ENCODE data around the gene KRTAP8-1. TPM values are rescaled to one million over a fixed set of nuclear protein-coding genes. Genes with fewer than 3 reads are reported as not detected.
A peak's percentile ranks its signal among the peaks of the same experiment; 100 is the strongest.

The KRTAP8-1 gene
- not detected for total RNA-seq

DNA sequence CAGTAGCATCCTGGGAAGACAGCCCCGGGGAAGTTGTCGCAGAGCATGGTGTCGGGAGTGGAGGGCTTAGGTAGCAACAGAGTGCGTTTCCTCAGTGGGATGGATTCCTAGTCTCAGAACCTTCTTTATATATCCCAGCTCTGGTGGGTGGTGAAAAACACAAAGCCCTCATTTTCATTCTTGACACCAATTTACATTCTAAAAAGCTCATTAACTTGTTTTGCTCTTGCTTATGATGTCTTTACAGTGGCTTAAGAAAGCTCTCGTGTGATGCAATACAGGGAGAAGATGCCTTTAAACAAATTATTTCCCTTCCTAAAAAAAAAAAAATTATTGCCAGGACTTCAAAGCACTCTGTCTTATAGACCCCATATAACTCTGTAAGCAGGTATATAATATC, at the start of gene KRTAP8-1:
Gene KRTAP8-1 (minus strand): TSS at position 101 of the 400 bp plus-strand sequence. CDS start 54 bp downstream, at position 47.
- DNase-seq (no peak), ATAC-seq (no peak)
- ChIA-PET CTCF (no interaction called here), POLR2A (no interaction called here)
- H3K4me1 Mint-ChIP-seq (ENCODE audit: low read depth): no peaks in the 10 kb centered on the region
- H3K27ac Mint-ChIP-seq: no peak within 1 kb of the TSS
- intact Hi-C loops (cut with micrococcal nuclease): no loop called here
- no peak for TF ChIP-seq CTCF (IDR thresholded peaks at IDR 0.05)
- no peaks in the 10 kb centered on the region for H3K36me3 Mint-ChIP-seq (ENCODE audit: low read depth)
- no peaks in the 10 kb centered on the region for H3K9me3 Mint-ChIP-seq
- no peak within 1 kb of the TSS for H3K4me3 Mint-ChIP-seq
- peaks cover 8% of the 10 kb centered on the region for H3K27me3 Mint-ChIP-seq

DNA sequence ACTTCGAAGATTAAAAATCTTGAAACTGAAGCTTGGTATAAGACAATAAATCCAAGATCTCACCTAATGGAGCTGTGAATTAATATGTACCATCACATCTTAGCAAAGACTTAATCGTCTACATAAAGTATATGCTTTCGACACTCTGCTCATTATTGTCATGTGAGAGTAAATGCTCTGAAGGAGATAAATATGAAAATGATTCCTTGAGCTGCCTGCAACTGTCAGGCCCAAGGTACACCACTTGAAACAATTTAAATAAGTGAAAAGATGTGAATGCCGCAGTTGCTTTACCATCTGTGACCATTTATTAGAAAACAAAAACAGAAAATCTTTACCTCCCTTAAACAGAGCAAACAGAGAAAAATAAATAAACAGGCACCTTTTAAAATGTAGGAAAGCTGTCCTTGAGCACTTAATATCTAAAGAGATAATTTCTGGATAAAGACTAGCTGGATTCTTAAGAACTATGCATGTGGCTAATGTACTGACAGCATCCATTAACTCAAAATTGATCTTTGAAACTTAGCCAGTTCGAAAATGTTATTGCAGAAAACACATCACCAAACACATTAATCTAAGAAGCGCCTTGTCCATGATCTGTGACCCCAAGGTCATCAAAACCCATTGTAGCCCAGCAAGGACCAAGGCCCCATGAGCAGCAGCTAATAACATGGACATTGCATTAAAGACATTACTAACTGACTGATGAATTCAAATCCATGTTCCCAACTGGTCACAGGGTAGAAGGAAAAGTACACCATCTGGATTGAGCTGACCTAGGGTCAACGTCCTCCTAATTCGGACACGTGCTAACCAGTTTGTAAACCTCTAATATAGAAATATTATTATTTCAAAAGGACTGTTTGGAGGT, 34.8 kb upstream of the KRTAP8-1 start:
- Mint-ChIP-seq H3K27ac (no peak overlapping the region), H3K36me3 (ENCODE audit: low read depth) (no peaks in the 10 kb centered on the region), H3K27me3 (peaks cover 4% of the 10 kb centered on the region), H3K9me3 (peaks cover 1% of the 10 kb centered on the region), H3K4me3 (no peak overlapping the region), H3K4me1 (ENCODE audit: low read depth) (no peaks in the 10 kb centered on the region)
- CTCF ChIA-PET: interaction anchor here (0.9 to 2.4 kb wide), 2 partner anchors 9 to 16 kb away, joined by 3 to 7 read pairs; no protein-coding TSS in a partner anchor
- TF ChIP-seq CTCF (IDR thresholded peaks at IDR 0.05): no peak
- ATAC-seq (no peak), DNase-seq (no peak)
- POLR2A ChIA-PET: no interaction called here
- intact Hi-C loops (cut with micrococcal nuclease): no loop called here

DNA sequence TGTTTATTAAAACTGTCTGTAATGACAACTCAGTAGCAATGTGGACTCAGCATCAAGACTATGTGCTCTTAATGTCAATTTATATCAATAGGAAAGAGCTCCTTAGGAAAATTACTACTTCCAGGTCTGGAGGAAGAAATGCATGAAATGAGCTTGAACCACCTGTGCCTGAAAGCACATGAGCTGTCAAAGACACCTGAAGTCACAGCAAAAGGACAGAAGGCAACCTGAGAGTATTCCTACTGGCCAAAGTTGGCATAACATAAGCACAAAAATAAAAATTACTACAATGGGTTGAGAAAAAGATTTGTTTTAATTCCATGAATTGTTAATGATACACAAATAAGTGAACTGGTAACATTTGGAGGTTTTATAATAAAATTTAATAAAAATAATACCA, 29.9 kb upstream of the KRTAP8-1 start:
- Mint-ChIP-seq H3K27ac (no peak overlapping the region), H3K9me3 (no peaks in the 10 kb centered on the region), H3K4me3 (no peak overlapping the region), H3K27me3 (peaks cover 5% of the 10 kb centered on the region), H3K4me1 (ENCODE audit: low read depth) (no peaks in the 10 kb centered on the region), H3K36me3 (ENCODE audit: low read depth) (no peaks in the 10 kb centered on the region)
- intact Hi-C loops (cut with micrococcal nuclease): no loop called here
- ATAC-seq (no peak), DNase-seq (no peak)
- TF ChIP-seq CTCF (IDR thresholded peaks at IDR 0.05): no peak
- POLR2A ChIA-PET: no interaction called here
- CTCF ChIA-PET: interaction anchor here (1.5 kb wide), 1 partner anchor 10 kb away, joined by 5 read pairs; no protein-coding TSS in a partner anchor

DNA sequence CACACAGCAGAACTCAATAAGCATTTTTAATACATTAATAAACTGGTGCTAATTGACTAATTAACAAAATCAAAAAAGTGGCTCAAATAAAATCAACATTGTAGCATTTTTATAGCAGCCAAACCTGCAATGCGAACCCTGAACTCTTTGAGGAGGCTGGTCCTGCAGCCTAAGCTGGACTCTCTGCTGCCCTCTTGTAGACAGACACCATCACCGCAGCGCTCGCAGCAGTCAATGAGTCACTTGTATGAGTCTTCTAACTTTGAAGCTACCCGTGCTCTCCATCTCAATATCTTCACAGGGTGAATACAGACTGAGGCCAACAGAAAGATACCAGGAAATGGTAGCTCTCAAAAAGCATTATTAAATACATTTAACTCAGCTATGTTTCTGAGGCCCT, 26.2 kb upstream of the KRTAP8-1 start:
- DNase-seq (peak; percentile 62), ATAC-seq (peak; percentile 70)
- intact Hi-C loops (cut with micrococcal nuclease): no loop called here
- H3K9me3 Mint-ChIP-seq: no peaks in the 10 kb centered on the region
- peak; percentile 61 for TF ChIP-seq CTCF (IDR thresholded peaks at IDR 0.05)
- H3K27me3 Mint-ChIP-seq: peaks cover 3% of the 10 kb centered on the region
- POLR2A ChIA-PET: no interaction called here
- CTCF ChIA-PET: interaction anchor here (0.7 to 1.5 kb wide), 8 partner anchors 8 to 247 kb away, joined by 3 to 9 read pairs (median 4); no protein-coding TSS in a partner anchor
- H3K27ac Mint-ChIP-seq: no peak overlapping the region
- H3K4me3 Mint-ChIP-seq: no peak overlapping the region
- no peaks in the 10 kb centered on the region for H3K4me1 Mint-ChIP-seq (ENCODE audit: low read depth)
- H3K36me3 Mint-ChIP-seq (ENCODE audit: low read depth): no peaks in the 10 kb centered on the region

GRCh38 chr21:30838536-30838935, 25.5 kb upstream of the KRTAP8-1 start:
- intact Hi-C loops (cut with micrococcal nuclease): no loop called here
- CTCF ChIA-PET: interaction anchor here (1.4 to 1.5 kb wide), 2 partner anchors 10 to 53 kb away, joined by 3 to 7 read pairs; no protein-coding TSS in a partner anchor
- no peaks in the 10 kb centered on the region for H3K9me3 Mint-ChIP-seq

More at GRCh38 chr21:30838536-30838935, 25.5 kb upstream of the KRTAP8-1 start:
- H3K27ac Mint-ChIP-seq: no peak overlapping the region
- peaks cover 6% of the 10 kb centered on the region for H3K27me3 Mint-ChIP-seq
- H3K4me3 Mint-ChIP-seq: no peak overlapping the region
- no peak for ATAC-seq
- TF ChIP-seq CTCF (IDR thresholded peaks at IDR 0.05): no peak
- no peaks in the 10 kb centered on the region for H3K36me3 Mint-ChIP-seq (ENCODE audit: low read depth)
- POLR2A ChIA-PET: no interaction called here
- H3K4me1 Mint-ChIP-seq (ENCODE audit: low read depth): no peaks in the 10 kb centered on the region
- DNase-seq: no peak

All from activated CD8-positive, alpha-beta T cell treated with anti-CD3 and anti-CD28 coated beads for 36 hours (primary cell).